Measurements from ENCODE around the gene HK1.
"Not testable (repeated sequence)": the region's sequence is repeated elsewhere in the genome, so short reads cannot be mapped to it uniquely, and the experiment has no call there.

Gene HK1

GRCh38 chr10:69443354-69443753 is 165.1 kb downstream of the HK1 start:
- Mint-ChIP-seq H3K4me1 (ENCODE audit: low read depth) (no peaks in the 10 kb centered on the region), H3K27ac (no peak overlapping the region), H3K36me3 (ENCODE audit: low read depth) (no peaks in the 10 kb centered on the region), H3K27me3 (no peaks in the 10 kb centered on the region), H3K4me3 (no peak overlapping the region), H3K9me3 (no peaks in the 10 kb centered on the region)

DNA sequence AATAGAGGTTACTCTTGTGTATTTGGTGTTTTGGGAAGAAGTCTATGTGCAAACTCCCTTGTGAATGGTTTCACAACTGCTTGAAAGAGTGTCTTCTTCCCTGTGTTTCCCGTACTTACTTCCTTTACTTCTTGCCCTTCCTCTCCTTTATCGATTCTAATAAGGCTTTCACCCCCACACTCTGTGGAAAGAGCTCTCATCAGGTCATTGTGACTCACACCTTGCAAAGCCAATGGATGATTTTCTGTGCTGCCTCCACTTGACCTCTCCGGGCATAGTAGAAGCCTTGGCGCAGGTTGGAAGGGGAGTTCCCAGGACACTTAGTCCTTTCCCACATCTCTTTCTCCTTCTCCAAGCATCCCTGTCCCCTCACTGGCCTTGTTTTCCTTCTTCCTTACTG is 166.7 kb downstream of the HK1 start:
- Mint-ChIP-seq H3K4me3 (no peak overlapping the region), H3K27me3 (peaks cover 4% of the 10 kb centered on the region), H3K27ac (no peak overlapping the region), H3K36me3 (ENCODE audit: low read depth) (no peaks in the 10 kb centered on the region), H3K9me3 (no peaks in the 10 kb centered on the region), H3K4me1 (ENCODE audit: low read depth) (no peaks in the 10 kb centered on the region)

GRCh38 chr10:69446229-69446628 is 167.9 kb downstream of the HK1 start:
- Mint-ChIP-seq H3K9me3 (no peaks in the 10 kb centered on the region), H3K27me3 (peaks cover 4% of the 10 kb centered on the region), H3K4me1 (ENCODE audit: low read depth) (peaks cover 6% of the 10 kb centered on the region), H3K36me3 (ENCODE audit: low read depth) (no peaks in the 10 kb centered on the region), H3K4me3 (no peak overlapping the region), H3K27ac (no peak overlapping the region)

GRCh38 chr10:69446650-69447151 is 168.4 kb downstream of the HK1 start:
- Mint-ChIP-seq H3K4me3 (no peak overlapping the region), H3K36me3 (ENCODE audit: low read depth) (no peaks in the 10 kb centered on the region), H3K27ac (no peak overlapping the region), H3K9me3 (no peaks in the 10 kb centered on the region), H3K27me3 (peaks cover 4% of the 10 kb centered on the region), H3K4me1 (ENCODE audit: low read depth) (peaks cover 7% of the 10 kb centered on the region)

GRCh38 chr10:69449841-69450240 is 171.5 kb downstream of the HK1 start:
- Mint-ChIP-seq H3K4me1 (ENCODE audit: low read depth) (peaks cover 15% of the 10 kb centered on the region), H3K27me3 (peaks cover 18% of the 10 kb centered on the region), H3K36me3 (ENCODE audit: low read depth) (no peaks in the 10 kb centered on the region), H3K4me3 (no peak overlapping the region), H3K27ac (no peak overlapping the region), H3K9me3 (no peaks in the 10 kb centered on the region)

DNA sequence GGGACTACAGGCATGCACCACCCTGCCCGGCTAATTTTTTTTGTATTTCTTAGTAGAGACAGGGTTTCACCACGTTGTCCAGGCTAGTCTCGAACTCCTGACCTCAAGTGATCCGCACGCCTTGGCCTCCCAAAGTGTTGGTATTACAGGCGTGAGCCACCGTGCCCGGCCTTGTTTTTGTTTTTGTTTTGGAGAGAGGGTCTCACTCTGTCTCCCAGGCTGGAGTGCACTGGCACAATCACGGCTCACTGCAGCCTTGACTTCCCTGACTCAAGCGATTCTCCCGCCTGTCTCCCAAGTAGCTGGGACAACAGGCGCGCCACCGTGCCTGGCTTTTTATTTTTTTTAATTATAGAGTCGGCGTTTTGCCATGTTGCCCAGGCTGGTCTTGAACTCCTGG is 172.1 kb downstream of the HK1 start:
- not testable (repeated sequence) for H3K36me3 Mint-ChIP-seq (ENCODE audit: low read depth); H3K4me3 Mint-ChIP-seq; H3K9me3 Mint-ChIP-seq; H3K27ac Mint-ChIP-seq
- H3K27me3 Mint-ChIP-seq: peaks cover 18% of the 10 kb centered on the region
- H3K4me1 Mint-ChIP-seq (ENCODE audit: low read depth): peaks cover 15% of the 10 kb centered on the region

DNA sequence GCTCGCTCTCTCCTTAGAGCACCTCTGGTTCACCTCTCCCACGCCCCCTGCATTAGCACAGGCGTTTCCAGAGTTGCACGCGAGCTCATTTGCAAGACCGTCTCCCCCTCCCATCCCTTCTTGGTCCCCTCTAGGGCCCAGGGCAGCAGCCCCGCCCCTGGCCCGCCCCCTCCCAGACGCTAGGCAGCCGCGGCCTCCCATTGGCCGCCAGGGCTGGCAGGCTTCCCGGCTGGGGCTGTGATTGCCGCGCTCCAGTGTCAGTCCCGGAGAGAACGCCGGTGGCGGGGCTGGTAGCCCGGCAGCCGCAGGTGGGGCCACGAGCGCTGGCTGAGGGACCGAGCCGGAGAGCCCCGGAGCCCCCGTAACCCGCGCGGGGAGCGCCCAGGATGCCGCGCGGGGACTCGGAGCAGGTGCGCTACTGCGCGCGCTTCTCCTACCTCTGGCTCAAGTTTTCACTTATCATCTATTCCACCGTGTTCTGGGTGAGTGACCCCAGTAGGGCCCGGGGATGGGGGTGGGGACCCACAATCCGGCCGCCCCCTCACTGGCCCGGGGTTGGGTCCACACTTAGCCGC is 173.0 kb downstream of the HK1 start, which contains the start of gene TSPAN15:
TSS of gene TSPAN15 (plus strand) at position 257 of the 575 bp plus-strand sequence. CDS start at position 387, 130 bp downstream.
- Mint-ChIP-seq H3K4me3 (peak within 1 kb of the TSS; percentile 81), H3K4me1 (ENCODE audit: low read depth) (peaks cover 15% of the 10 kb centered on the region), H3K36me3 (ENCODE audit: low read depth) (no peaks in the 10 kb centered on the region), H3K9me3 (no peaks in the 10 kb centered on the region), H3K27me3 (peaks cover 18% of the 10 kb centered on the region), H3K27ac (peak within 1 kb of the TSS; percentile 8)
